ENCODE data around the gene ERC2.

GRCh38 chr3:56076746-56077145, 391.5 kb downstream of the ERC2 start:
- TF ChIP-seq TCF12 (IDR thresholded peaks at IDR 0.05; ENCODE audit: low read depth): no peak
- TF ChIP-seq CEBPB (IDR thresholded peaks at IDR 0.05): no peak
- TF ChIP-seq YY1 (IDR thresholded peaks at IDR 0.05; ENCODE audit: low read depth): no peak
- TF ChIP-seq FOXM1 (IDR thresholded peaks at IDR 0.05; ENCODE audit: borderline replicate concordance, low read depth): no peak
- no peak for TF ChIP-seq REST (IDR thresholded peaks at IDR 0.05; ENCODE audit: low read depth)
- no peak for TF ChIP-seq TEAD4 (IDR thresholded peaks at IDR 0.05)
- no peak for TF ChIP-seq RAD21 (IDR thresholded peaks at IDR 0.05; ENCODE audit: low read depth)
- TF ChIP-seq MAX (IDR thresholded peaks at IDR 0.05): no peak
- TF ChIP-seq EP300 (IDR thresholded peaks at IDR 0.05; ENCODE audit: borderline replicate concordance): no peak

Measured in Ishikawa (cell line).